Stomach (tissue), 9 donors: ENCODE data around the gene STXBP6. TPM values are rescaled to one million over a fixed set of nuclear protein-coding genes. Genes with fewer than 3 reads are reported as not detected.

Experiments
- DNase-seq, 2 donors: peaks; one replicate each; pipeline versions ENCODE4 v3.0.0 to v3.0.0-alpha.2; 2013 to 2019
- H3K27ac ChIP-seq, 5 donors: fragments of 200-600 bp in 4 of 5; sonication (generic) in 4 of 5; one replicate each; pipeline ENCODE4 v1.5.1; 2013 to 2019; ENCODE audit warnings: mild to moderate bottlenecking in 1 of 5, moderate library complexity in 1 of 5
- H3K27me3 ChIP-seq, 3 donors: fragments of 200-600 bp; sonication (generic); one replicate each; pipeline ENCODE4 v1.5.1; 2017 to 2019; ENCODE audit warnings: mixed run types in 1 of 3
- H3K36me3 ChIP-seq, 4 donors: fragments of 200-600 bp; sonication (generic); 1 replicate in 3 of 4; 2 replicates in 1 of 4; pipeline ENCODE4 v1.5.1; 2016 to 2019
- H3K4me1 ChIP-seq, 4 donors: fragments of 200-600 bp; sonication (generic); one replicate each; pipeline ENCODE4 v1.5.1; 2016 to 2019
- H3K4me3 ChIP-seq, 4 donors: fragments of 200-600 bp; sonication (generic) in 3 of 4; one replicate each; pipeline ENCODE4 v1.5.1; 2016 to 2019; ENCODE audit warnings: mild to moderate bottlenecking in 1 of 4
- H3K9me3 ChIP-seq, 4 donors: fragments of 200-600 bp; sonication (generic); one replicate each; pipeline ENCODE4 v1.5.1; 2016 to 2019
- EP300 ChIP-seq: sonication (generic); formaldehyde crosslinking; IDR thresholded peaks from one replicate; pipeline ENCODE4 v1.6.1; 2017; ENCODE audit warnings: antibody characterized with exemption
- POLR2A ChIP-seq, 4 donors: fragments of 450-650 bp; IDR thresholded peaks; one replicate each; pipeline ENCODE4 v1.6.1; 2016; ENCODE audit warnings: antibody characterized with exemption in 4 of 4, control low read depth in 2 of 4, mild to moderate bottlenecking in 1 of 4, moderate library complexity in 1 of 4
- POLR2AphosphoS5 ChIP-seq, 3 donors: sonication (generic); formaldehyde crosslinking; IDR thresholded peaks; one replicate each; pipeline ENCODE4 v1.6.1; 2016; ENCODE audit warnings: antibody characterized with exemption in 3 of 3
- WGBS, 5 donors: extraction: QIAGEN DNeasy Blood & Tissue Kit in 3 of 5; methylation state at CpG; one replicate each; pipeline versions ENCODE4 v1.1.5 to v1.1.7; 2013 to 2018; 5-methylcytosine and 5-hydroxymethylcytosine counted together
- intact Hi-C: fragments of 100-400 bp; cut with DNase I; formaldehyde crosslinking; loops from one replicate; pipeline ENCODE4 v1.15.1; 2023; ENCODE audit warnings: low total_unique reads
- polyA plus RNA-seq, 3 donors: library from polyadenylated mRNA; stranded (reverse); fragments of 200-250 nt; gene quantifications; one replicate each; pipeline ENCODE4 v1.2.3, GENCODE V29; 2013
- total RNA-seq, 5 donors: library from RNA; depleted of rRNA; stranded (reverse); fragments of >200 nt; gene quantifications; one replicate each; pipeline versions ENCODE4 v1.1.0 to v1.2.3, GENCODE V29; 2014 to 2016
- TF ChIP-seq, protein P1 (sequence below), 7 experiments: fragments of 450-650 bp in 4 of 7; fragments of 200-600 bp in 3 of 7; sonication (generic) in 3 of 7; IDR thresholded peaks; one replicate each; pipeline ENCODE4 v1.5.1; 2016 to 2019; ENCODE audit warnings: antibody characterized with exemption in 7 of 7, control low read depth in 2 of 7, mild to moderate bottlenecking in 1 of 7
- donor health status: healthy with polysubstance abuse.
- donor health status: Bipolar disorder and iron deficiency.
- donor health status: healthy.

STXBP6 gene
- total and polyA plus RNA-seq, 8 donors = 7.4 to 37.1 (median 15.2) TPM

DNA sequence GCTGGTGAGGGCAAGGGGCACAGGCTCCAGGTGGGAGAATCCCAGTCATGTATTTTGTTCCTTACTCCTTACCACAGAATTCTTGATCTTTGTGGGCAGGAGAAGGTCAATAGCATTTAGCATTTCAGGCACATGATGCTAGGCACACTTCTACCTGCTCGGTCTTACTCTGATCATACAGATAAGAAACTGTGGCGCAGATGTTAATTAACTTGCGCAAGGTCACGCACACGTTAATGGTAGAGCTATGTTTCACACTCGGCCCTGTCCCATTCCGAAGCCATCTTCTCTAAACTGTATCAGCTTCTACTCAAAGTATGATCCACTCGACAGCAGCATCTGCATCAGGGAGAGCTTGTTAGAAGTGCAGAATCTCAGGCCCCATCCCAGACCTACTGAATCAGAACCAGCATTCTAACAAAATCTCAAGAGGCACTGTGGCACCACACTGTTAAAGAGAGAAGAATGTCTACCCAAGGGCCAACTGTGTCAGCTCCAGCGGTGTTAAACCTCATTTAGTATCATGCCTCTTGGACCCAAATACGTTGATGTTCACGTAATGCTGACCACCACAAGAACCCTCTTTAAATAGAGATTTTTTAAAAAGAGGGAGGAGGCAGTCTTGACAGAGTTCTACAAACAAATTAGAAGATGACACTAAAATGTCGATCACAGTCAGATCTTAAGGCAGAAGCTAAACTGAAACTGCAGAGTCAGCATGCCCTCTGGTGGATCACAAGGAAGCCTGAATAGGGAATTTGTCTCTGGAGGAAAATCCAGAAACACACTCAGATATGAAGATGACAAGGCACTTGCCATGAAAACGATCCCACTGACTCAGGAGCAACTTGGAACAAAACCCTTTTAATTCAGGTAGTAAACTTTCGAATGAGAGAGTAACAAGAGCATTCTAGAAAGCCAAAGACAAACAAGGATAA, 7.3 kb downstream of the STXBP6 start:
- DNase-seq = peak in 1 of 2 donors; percentile 79
- H3K9me3 ChIP-seq = no peaks in the 10 kb centered on the region
- TF ChIP-seq POLR2A (IDR thresholded peaks at IDR 0.05) (no peak), POLR2AphosphoS5 (IDR thresholded peaks at IDR 0.05) (peak in 1 of 3 donors; percentile 14)
- TF ChIP-seq, protein P1, sequence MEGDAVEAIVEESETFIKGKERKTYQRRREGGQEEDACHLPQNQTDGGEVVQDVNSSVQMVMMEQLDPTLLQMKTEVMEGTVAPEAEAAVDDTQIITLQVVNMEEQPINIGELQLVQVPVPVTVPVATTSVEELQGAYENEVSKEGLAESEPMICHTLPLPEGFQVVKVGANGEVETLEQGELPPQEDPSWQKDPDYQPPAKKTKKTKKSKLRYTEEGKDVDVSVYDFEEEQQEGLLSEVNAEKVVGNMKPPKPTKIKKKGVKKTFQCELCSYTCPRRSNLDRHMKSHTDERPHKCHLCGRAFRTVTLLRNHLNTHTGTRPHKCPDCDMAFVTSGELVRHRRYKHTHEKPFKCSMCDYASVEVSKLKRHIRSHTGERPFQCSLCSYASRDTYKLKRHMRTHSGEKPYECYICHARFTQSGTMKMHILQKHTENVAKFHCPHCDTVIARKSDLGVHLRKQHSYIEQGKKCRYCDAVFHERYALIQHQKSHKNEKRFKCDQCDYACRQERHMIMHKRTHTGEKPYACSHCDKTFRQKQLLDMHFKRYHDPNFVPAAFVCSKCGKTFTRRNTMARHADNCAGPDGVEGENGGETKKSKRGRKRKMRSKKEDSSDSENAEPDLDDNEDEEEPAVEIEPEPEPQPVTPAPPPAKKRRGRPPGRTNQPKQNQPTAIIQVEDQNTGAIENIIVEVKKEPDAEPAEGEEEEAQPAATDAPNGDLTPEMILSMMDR (IDR thresholded peaks at IDR 0.05) = peak in 3 of 7 experiments; percentile 11 to 39 (median 38)
- WGBS, 5 donors = 73 to 80% (median 78%) methylated on average over 14 of the region's 14 CpGs
- H3K27me3 ChIP-seq = no peaks in the 10 kb centered on the region
- no peak overlapping the region for H3K4me3 ChIP-seq
- no peaks in the 10 kb centered on the region for H3K36me3 ChIP-seq
- peaks cover 0 to 61% (median 32%) of the 10 kb centered on the region in 4 donors for H3K4me1 ChIP-seq
- peak overlapping the region in 2 of 5 donors; percentile 37 to 72 for H3K27ac ChIP-seq
- intact Hi-C loops = loop anchor here (10.0 kb wide), 1 partner anchor 238 kb away; no protein-coding TSS in a partner anchor

DNA sequence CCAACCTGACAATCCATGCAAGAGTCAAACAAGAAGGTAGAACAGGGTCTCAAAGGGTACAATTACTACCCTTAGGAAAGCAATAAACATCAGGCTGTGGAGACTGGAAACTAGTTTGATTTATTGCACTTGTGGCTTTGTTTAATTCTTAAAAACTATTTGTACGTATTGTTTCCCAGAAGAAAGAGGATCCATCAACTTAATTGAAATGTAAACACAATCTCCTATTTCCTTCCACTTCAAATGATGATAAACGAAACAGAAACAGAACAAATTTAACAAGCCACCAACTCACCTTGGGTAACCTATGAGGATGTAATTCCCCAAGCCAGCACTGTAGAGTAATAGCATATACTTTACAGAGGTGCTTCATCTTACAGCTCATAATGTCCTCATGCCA, 8.0 kb downstream of the STXBP6 start:
- peak overlapping the region in 2 of 5 donors; percentile 37 to 72 for H3K27ac ChIP-seq
- 15 to 31% (median 22%) methylated on average over 2 of the region's 2 CpGs for WGBS, 5 donors
- intact Hi-C loops = loop anchor here (10.0 kb wide), 1 partner anchor 237 kb away; no protein-coding TSS in a partner anchor

DNA sequence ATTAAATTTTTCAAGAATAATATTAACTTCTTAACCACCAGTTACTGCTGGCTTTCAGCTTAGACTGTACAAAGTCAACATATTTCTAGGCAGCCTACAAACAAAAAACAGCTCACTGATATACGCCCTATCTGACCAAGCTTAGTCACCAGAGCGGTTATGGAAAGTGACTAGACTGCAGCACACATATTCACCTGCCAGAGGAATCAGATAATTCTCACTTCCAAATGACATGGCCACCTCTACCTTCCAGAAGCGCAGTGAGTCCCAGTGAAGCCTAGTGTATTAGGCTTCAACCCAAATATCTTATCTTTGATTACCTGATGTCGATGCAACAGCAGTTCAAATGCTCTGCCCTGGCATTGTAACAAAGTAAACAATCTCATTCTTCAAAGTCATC, 8.5 kb downstream of the STXBP6 start:
- Histone ChIP-seq H3K27ac (peak overlapping the region in 3 of 5 donors; percentile 20 to 72 (median 37)), H3K4me1 (peaks cover 0 to 61% (median 32%) of the 10 kb centered on the region in 4 donors), H3K27me3 (no peaks in the 10 kb centered on the region), H3K9me3 (no peaks in the 10 kb centered on the region), H3K4me3 (no peak overlapping the region), H3K36me3 (no peaks in the 10 kb centered on the region)
- peak in 1 of 2 donors; percentile 64 for DNase-seq
- intact Hi-C loops = loop anchor here (10.0 kb wide), 1 partner anchor 237 kb away; no protein-coding TSS in a partner anchor
- WGBS, 5 donors = 33 to 54% (median 45%) methylated on average over 4 of the region's 4 CpGs
- TF ChIP-seq EP300 (no peak), POLR2A (IDR thresholded peaks at IDR 0.05) (no peak), POLR2AphosphoS5 (IDR thresholded peaks at IDR 0.05) (peak in 1 of 3 donors; percentile 61)
- TF ChIP-seq, protein P1 (IDR thresholded peaks at IDR 0.05) = no peak

More for the DNA sequence above, 8.0 kb downstream of the STXBP6 start:
- DNase-seq = no peak
- peaks cover 0 to 62% (median 32%) of the 10 kb centered on the region in 4 donors for H3K4me1 ChIP-seq
- no peaks in the 10 kb centered on the region for H3K27me3 ChIP-seq
- no peaks in the 10 kb centered on the region for H3K9me3 ChIP-seq
- H3K36me3 ChIP-seq = no peaks in the 10 kb centered on the region
- H3K4me3 ChIP-seq = no peak overlapping the region
- TF ChIP-seq POLR2A (IDR thresholded peaks at IDR 0.05) (no peak), POLR2AphosphoS5 (IDR thresholded peaks at IDR 0.05) (no peak), EP300 (no peak)
- TF ChIP-seq, protein P1 (IDR thresholded peaks at IDR 0.05) = no peak

DNA sequence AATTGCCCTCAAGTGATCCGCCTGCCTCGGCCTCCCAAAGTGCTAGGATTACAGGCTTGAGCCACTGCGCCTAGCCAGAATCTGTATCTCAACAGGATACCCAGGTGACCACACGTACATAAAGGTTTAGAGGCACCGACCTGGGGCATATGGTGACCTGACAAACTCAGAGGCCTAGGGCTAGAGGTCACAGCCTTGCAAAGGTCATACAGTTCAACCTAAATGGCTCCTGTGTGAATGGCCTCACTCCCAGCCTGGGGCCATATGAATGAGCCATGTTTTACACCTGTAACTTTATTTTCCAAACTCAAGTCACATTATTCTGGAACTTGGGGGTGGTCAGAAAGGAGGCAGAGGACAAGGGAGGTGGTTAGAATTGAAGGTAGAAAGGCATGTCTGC, 10.0 kb downstream of the STXBP6 start:
- no peak overlapping the region for H3K4me3 ChIP-seq
- no peaks in the 10 kb centered on the region for H3K9me3 ChIP-seq
- 89 to 95% (median 90%) methylated on average over 3 to 5 of the region's 5 CpGs for WGBS, 5 donors
- peaks cover 0 to 57% (median 30%) of the 10 kb centered on the region in 4 donors for H3K4me1 ChIP-seq
- H3K27me3 ChIP-seq = no peaks in the 10 kb centered on the region
- no peaks in the 10 kb centered on the region for H3K36me3 ChIP-seq
- no peak for DNase-seq
- TF ChIP-seq POLR2AphosphoS5 (IDR thresholded peaks at IDR 0.05) = no peak
- no peak for TF ChIP-seq EP300
- TF ChIP-seq POLR2A (IDR thresholded peaks at IDR 0.05) = no peak
- TF ChIP-seq, protein P1 (IDR thresholded peaks at IDR 0.05) = no peak
- intact Hi-C loops = loop anchor here (10.0 kb wide), 1 partner anchor 235 kb away; no protein-coding TSS in a partner anchor
- no peak overlapping the region for H3K27ac ChIP-seq
